Measurements from ENCODE around the gene MAD1L1.

GRCh38 chr7:2198760-2199159 lies 34.0 kb downstream of the MAD1L1 start:
- TF ChIP-seq CTCF (IDR thresholded peaks at IDR 0.05) (no peak), POLR2A (IDR thresholded peaks at IDR 0.05) (no peak)
